Neural cell (in vitro differentiated cells): ENCODE results near the gene CHRM1. TPM values are rescaled to one million over a fixed set of nuclear protein-coding genes. Genes with fewer than 3 reads are reported as not detected.

Experiments
- H2AFZ ChIP-seq: fragments of 200-600, 300-800 bp; sonication (generic), shearing (Covaris generic); 2 replicates; pipeline ENCODE4 v1.6.0; 2014; ENCODE audit warnings: low read depth, mild to moderate bottlenecking, antibody characterized with exemption, low read length, moderate library complexity
- H3F3A ChIP-seq: fragments of 200-600 bp; shearing (Covaris generic); 2 replicates; pipeline ENCODE4 v1.6.1; 2016; ENCODE audit warnings: mild to moderate bottlenecking, moderate library complexity, mixed read lengths, antibody characterized with exemption, low read length; ENCODE audit not compliant: insufficient read depth, poor library complexity, severe bottlenecking
- H3K27ac ChIP-seq: fragments of 200-600, 300-800 bp; sonication (generic), shearing (Covaris generic); 2 replicates; pipeline ENCODE4 v1.5.1; 2014; ENCODE audit warnings: mild to moderate bottlenecking, low read length, moderate library complexity
- H3K27me3 ChIP-seq: fragments of 300-800, 200-600 bp; sonication (generic), shearing (Covaris generic); 2 replicates; pipeline ENCODE4 v1.6.0; 2014; ENCODE audit warnings: mild to moderate bottlenecking, low read depth, low read length, moderate library complexity; ENCODE audit not compliant: insufficient read depth
- H3K36me3 ChIP-seq: fragments of 300-800, 200-600 bp; sonication (generic), shearing (Covaris generic); 2 replicates; pipeline ENCODE4 v1.5.1; 2014; ENCODE audit warnings: mild to moderate bottlenecking, antibody characterized with exemption, low read length, moderate library complexity; ENCODE audit not compliant: insufficient read depth
- H3K4me2 ChIP-seq: fragments of 300-800, 200-600 bp; sonication (generic), shearing (Covaris generic); 2 replicates; pipeline ENCODE4 v1.6.0; 2014; ENCODE audit warnings: mild to moderate bottlenecking, low read length
- H3K4me3 ChIP-seq: fragments of 300-800, 200-600 bp; sonication (generic), shearing (Covaris generic); 2 replicates; pipeline ENCODE4 v1.5.1; 2014; ENCODE audit warnings: mild to moderate bottlenecking, low read length, moderate library complexity
- H3K79me2 ChIP-seq: fragments of 200-600 bp; shearing (Covaris generic); replicated peaks from 2 replicates; pipeline ENCODE4 v1.6.0; 2014; ENCODE audit warnings: mild to moderate bottlenecking, low read length, moderate library complexity; ENCODE audit not compliant: insufficient read depth
- H3K9ac ChIP-seq: fragments of 300-800, 200-600 bp; sonication (generic), shearing (Covaris generic); 2 replicates; pipeline ENCODE4 v1.6.1; 2016; ENCODE audit warnings: mild to moderate bottlenecking, low read length, mixed read lengths
- H3K9me2 ChIP-seq: fragments of 200-600 bp; shearing (Covaris generic); 2 replicates; pipeline ENCODE4 v1.6.1; 2016; ENCODE audit warnings: mild to moderate bottlenecking, low read length, mixed read lengths; ENCODE audit not compliant: insufficient read depth
- H3K9me3 ChIP-seq: fragments of 200-600, 300-800 bp; sonication (generic), shearing (Covaris generic); 2 replicates; pipeline ENCODE4 v1.6.1; 2016; ENCODE audit warnings: mild to moderate bottlenecking, mixed run types, low read length, moderate library complexity, mixed read lengths
- H4K20me1 ChIP-seq: fragments of 200-600 bp; shearing (Covaris generic); 2 replicates; pipeline ENCODE4 v1.6.1; 2016; ENCODE audit warnings: mild to moderate bottlenecking, mixed run types; ENCODE audit not compliant: insufficient read depth
- CTCF ChIP-seq: fragments of 450-650 bp; IDR thresholded peaks from 2 replicates; pipeline ENCODE4 v1.5.1; 2014; ENCODE audit warnings: antibody characterized with exemption, mild to moderate bottlenecking, moderate library complexity; ENCODE audit not compliant: poor library complexity, severe bottlenecking
- EP300 ChIP-seq: fragments of 450-650 bp; conservative IDR thresholded peaks from 2 replicates; pipeline ENCODE4 v1.6.1; 2014; ENCODE audit warnings: antibody characterized with exemption, mild to moderate bottlenecking, moderate library complexity; ENCODE audit not compliant: poor library complexity, severe bottlenecking
- EZH2 ChIP-seq: fragments of 200-600, 300-800 bp; shearing (Covaris generic), sonication (generic); IDR thresholded peaks from 2 replicates; pipeline ENCODE4 v1.6.1; 2014; ENCODE audit warnings: antibody characterized with exemption, low read length, borderline replicate concordance, mild to moderate bottlenecking; ENCODE audit not compliant: insufficient read depth, poor library complexity, severe bottlenecking
- MXI1 ChIP-seq: fragments of 450-650 bp; conservative IDR thresholded peaks from 2 replicates; pipeline ENCODE4 v1.6.1; 2014; ENCODE audit warnings: antibody characterized with exemption, mild to moderate bottlenecking; ENCODE audit not compliant: poor library complexity, severe bottlenecking
- POLR2AphosphoS5 ChIP-seq: IDR thresholded peaks from 2 replicates; pipeline ENCODE4 v1.6.1; 2012
- RAD21 ChIP-seq: fragments of 450-650 bp; conservative IDR thresholded peaks from 2 replicates; pipeline ENCODE4 v1.6.1; 2014; ENCODE audit warnings: antibody characterized with exemption, mild to moderate bottlenecking, moderate library complexity
- REST ChIP-seq: IDR thresholded peaks from 2 replicates; pipeline ENCODE4 v1.6.1; 2012; ENCODE audit warnings: borderline replicate concordance
- SMC3 ChIP-seq: fragments of 450-650 bp; conservative IDR thresholded peaks from 2 replicates; pipeline ENCODE4 v1.6.1; 2014; ENCODE audit warnings: antibody characterized with exemption, mild to moderate bottlenecking, moderate library complexity; ENCODE audit not compliant: poor library complexity
- TAF1 ChIP-seq: IDR thresholded peaks from 2 replicates; pipeline ENCODE4 v1.6.1; 2012; ENCODE audit warnings: low read depth
- polyA plus RNA-seq: library from polyadenylated mRNA; depleted of rRNA; stranded (reverse); fragments of >200 nt; gene quantifications from 2 replicates; pipeline ENCODE4 v1.2.3, GENCODE V29; 2014

Gene CHRM1
- polyA plus RNA-seq, 1 donor from 2014 or later, result not detected

- no peak overlapping the region for H3K4me2 ChIP-seq
- no peak overlapping the region for H3K27ac ChIP-seq
- H3K9me2 ChIP-seq, result no peaks in the 10 kb centered on the region
- no peaks in the 10 kb centered on the region for H3K36me3 ChIP-seq
- no peaks in the 10 kb centered on the region for H4K20me1 ChIP-seq
- H3F3A ChIP-seq, result no peaks in the 10 kb centered on the region
- TF ChIP-seq EZH2 (no peak), POLR2AphosphoS5 (no peak), REST (no peak), SMC3 (no peak), CTCF (no peak), MXI1 (no peak), RAD21 (no peak), EP300 (no peak), TAF1 (no peak)
- H3K27me3 ChIP-seq, result peaks cover 54% of the 10 kb centered on the region
- H3K79me2 ChIP-seq, result no peaks in the 10 kb centered on the region
- H3K9me3 ChIP-seq, result no peaks in the 10 kb centered on the region
- H3K4me3 ChIP-seq, result peak overlapping the region; percentile 62
- H3K9ac ChIP-seq, result no peak overlapping the region
- no peak overlapping the region for H2AFZ ChIP-seq
Observed at GRCh38 chr11:62922653-62923431, 1.7 kb upstream of the CHRM1 start.

- no peak overlapping the region for H3K9ac ChIP-seq
- H3F3A ChIP-seq, result no peaks in the 10 kb centered on the region
- no peaks in the 10 kb centered on the region for H3K9me3 ChIP-seq
- H2AFZ ChIP-seq, result no peak overlapping the region
- H3K79me2 ChIP-seq, result no peaks in the 10 kb centered on the region
- no peak overlapping the region for H3K4me3 ChIP-seq
- H3K27me3 ChIP-seq, result peaks cover 48% of the 10 kb centered on the region
- TF ChIP-seq TAF1 (no peak), RAD21 (no peak), POLR2AphosphoS5 (no peak), MXI1 (no peak), EZH2 (no peak), REST (no peak), SMC3 (no peak), CTCF (no peak), EP300 (no peak)
- H3K4me2 ChIP-seq, result no peak overlapping the region
- no peaks in the 10 kb centered on the region for H3K36me3 ChIP-seq
- H4K20me1 ChIP-seq, result no peaks in the 10 kb centered on the region
- no peaks in the 10 kb centered on the region for H3K9me2 ChIP-seq
- no peak overlapping the region for H3K27ac ChIP-seq
Observed at GRCh38 chr11:62922189-62922589, 1.0 kb upstream of the CHRM1 start.
